Measurements from ENCODE around the gene TARBP1. TPM values are rescaled to one million over a fixed set of nuclear protein-coding genes. Genes with fewer than 3 reads are reported as not detected.

The TARBP1 gene
- total and polyA plus RNA-seq, 4 donors = 11.2 to 48.7 (median 29.9) TPM

GRCh38 chr1:234484991-234485739 is 6.2 kb upstream of the TARBP1 start:
- H3K9me3 ChIP-seq (ENCODE audit: control insufficient read depth in 4 of 4, insufficient read depth in 3 of 4, low read length in 3 of 4) = no peaks in the 10 kb centered on the region

GRCh38 chr1:234484218-234484617 is 5.2 kb upstream of the TARBP1 start:
- no peaks in the 10 kb centered on the region for H3K36me3 ChIP-seq (ENCODE audit: control insufficient read depth in 4 of 4, insufficient read depth in 4 of 4, low read length in 4 of 4)
- WGBS, 2 donors = 83 to 84% methylated on average over 3 of the region's 3 CpGs
- DNase-seq (no peak), ATAC-seq (ENCODE audit: insufficient read depth, low FRiP score) (no peak)
- no peak overlapping the region for H3K4me3 ChIP-seq
- no peak overlapping the region for H3K9ac ChIP-seq (ENCODE audit: insufficient read depth in 1 of 2, low read length in 2 of 2)
- H3K4me1 ChIP-seq (ENCODE audit: control insufficient read depth in 5 of 5, insufficient read depth in 5 of 5, low read length in 5 of 5) = peaks cover 0 to 6% (median 2%) of the 10 kb centered on the region in 5 donors
- H3K27me3 ChIP-seq (ENCODE audit: control insufficient read depth in 3 of 3, insufficient read depth in 3 of 3, low read length in 2 of 3) = no peaks in the 10 kb centered on the region
- H3K9me3 ChIP-seq (ENCODE audit: control insufficient read depth in 4 of 4, insufficient read depth in 3 of 4, low read length in 3 of 4) = no peaks in the 10 kb centered on the region
- TF ChIP-seq, protein P1, sequence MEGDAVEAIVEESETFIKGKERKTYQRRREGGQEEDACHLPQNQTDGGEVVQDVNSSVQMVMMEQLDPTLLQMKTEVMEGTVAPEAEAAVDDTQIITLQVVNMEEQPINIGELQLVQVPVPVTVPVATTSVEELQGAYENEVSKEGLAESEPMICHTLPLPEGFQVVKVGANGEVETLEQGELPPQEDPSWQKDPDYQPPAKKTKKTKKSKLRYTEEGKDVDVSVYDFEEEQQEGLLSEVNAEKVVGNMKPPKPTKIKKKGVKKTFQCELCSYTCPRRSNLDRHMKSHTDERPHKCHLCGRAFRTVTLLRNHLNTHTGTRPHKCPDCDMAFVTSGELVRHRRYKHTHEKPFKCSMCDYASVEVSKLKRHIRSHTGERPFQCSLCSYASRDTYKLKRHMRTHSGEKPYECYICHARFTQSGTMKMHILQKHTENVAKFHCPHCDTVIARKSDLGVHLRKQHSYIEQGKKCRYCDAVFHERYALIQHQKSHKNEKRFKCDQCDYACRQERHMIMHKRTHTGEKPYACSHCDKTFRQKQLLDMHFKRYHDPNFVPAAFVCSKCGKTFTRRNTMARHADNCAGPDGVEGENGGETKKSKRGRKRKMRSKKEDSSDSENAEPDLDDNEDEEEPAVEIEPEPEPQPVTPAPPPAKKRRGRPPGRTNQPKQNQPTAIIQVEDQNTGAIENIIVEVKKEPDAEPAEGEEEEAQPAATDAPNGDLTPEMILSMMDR (IDR thresholded peaks at IDR 0.05; ENCODE audit: control extremely low read depth, extremely low read depth) = no peak
- H3K27ac ChIP-seq (ENCODE audit: low read depth in 1 of 2, low read length in 1 of 2) = no peak overlapping the region

More at GRCh38 chr1:234484991-234485739, 6.2 kb upstream of the TARBP1 start:
- 91 to 92% methylated on average over 17 of the region's 17 CpGs for WGBS, 2 donors
- Histone ChIP-seq H3K27ac (ENCODE audit: low read depth in 1 of 2, low read length in 1 of 2) (no peak overlapping the region), H3K36me3 (ENCODE audit: control insufficient read depth in 4 of 4, insufficient read depth in 4 of 4, low read length in 4 of 4) (no peaks in the 10 kb centered on the region), H3K4me1 (ENCODE audit: control insufficient read depth in 5 of 5, insufficient read depth in 5 of 5, low read length in 5 of 5) (peaks cover 0 to 6% (median 2%) of the 10 kb centered on the region in 5 donors), H3K9ac (ENCODE audit: insufficient read depth in 1 of 2, low read length in 2 of 2) (no peak overlapping the region), H3K27me3 (ENCODE audit: control insufficient read depth in 3 of 3, insufficient read depth in 3 of 3, low read length in 2 of 3) (no peaks in the 10 kb centered on the region), H3K4me3 (no peak overlapping the region)
- DNase-seq (no peak), ATAC-seq (ENCODE audit: insufficient read depth, low FRiP score) (no peak)
- TF ChIP-seq, protein P1 (IDR thresholded peaks at IDR 0.05; ENCODE audit: control extremely low read depth, extremely low read depth) = no peak

GRCh38 chr1:234481771-234482170 is 2.8 kb upstream of the TARBP1 start:
- no peaks in the 10 kb centered on the region for H3K36me3 ChIP-seq (ENCODE audit: control insufficient read depth in 4 of 4, insufficient read depth in 4 of 4, low read length in 4 of 4)
- no peak overlapping the region for H3K27ac ChIP-seq (ENCODE audit: low read depth in 1 of 2, low read length in 1 of 2)
- no peak overlapping the region for H3K4me3 ChIP-seq
- ATAC-seq (ENCODE audit: insufficient read depth, low FRiP score) (no peak), DNase-seq (no peak)
- no peaks in the 10 kb centered on the region for H3K9me3 ChIP-seq (ENCODE audit: control insufficient read depth in 4 of 4, insufficient read depth in 3 of 4, low read length in 3 of 4)
- H3K4me1 ChIP-seq (ENCODE audit: control insufficient read depth in 5 of 5, insufficient read depth in 5 of 5, low read length in 5 of 5) = peaks cover 0 to 8% (median 0%) of the 10 kb centered on the region in 5 donors
- H3K27me3 ChIP-seq (ENCODE audit: control insufficient read depth in 3 of 3, insufficient read depth in 3 of 3, low read length in 2 of 3) = no peaks in the 10 kb centered on the region
- TF ChIP-seq, protein P1 (IDR thresholded peaks at IDR 0.05; ENCODE audit: control extremely low read depth, extremely low read depth) = no peak
- no peak overlapping the region for H3K9ac ChIP-seq (ENCODE audit: insufficient read depth in 1 of 2, low read length in 2 of 2)
- 78 to 83% methylated on average over 5 of the region's 5 CpGs for WGBS, 2 donors
